HG02610 (cell line): ENCODE data around the gene HECTD4.
A peak's percentile ranks its signal among the peaks of the same experiment; 100 is the strongest.
"Not testable (repeated sequence)": the region's sequence is repeated elsewhere in the genome, so short reads cannot be mapped to it uniquely, and the experiment has no call there.

Source experiments
- ATAC-seq: cut with Tn5 transposase; IDR thresholded peaks from one replicate; pipeline ENCODE4 v1.9.1; 2021; ENCODE audit warnings: mild to moderate bottlenecking, moderate library complexity; ENCODE audit not compliant: unreplicated experiment

HECTD4 gene

DNA sequence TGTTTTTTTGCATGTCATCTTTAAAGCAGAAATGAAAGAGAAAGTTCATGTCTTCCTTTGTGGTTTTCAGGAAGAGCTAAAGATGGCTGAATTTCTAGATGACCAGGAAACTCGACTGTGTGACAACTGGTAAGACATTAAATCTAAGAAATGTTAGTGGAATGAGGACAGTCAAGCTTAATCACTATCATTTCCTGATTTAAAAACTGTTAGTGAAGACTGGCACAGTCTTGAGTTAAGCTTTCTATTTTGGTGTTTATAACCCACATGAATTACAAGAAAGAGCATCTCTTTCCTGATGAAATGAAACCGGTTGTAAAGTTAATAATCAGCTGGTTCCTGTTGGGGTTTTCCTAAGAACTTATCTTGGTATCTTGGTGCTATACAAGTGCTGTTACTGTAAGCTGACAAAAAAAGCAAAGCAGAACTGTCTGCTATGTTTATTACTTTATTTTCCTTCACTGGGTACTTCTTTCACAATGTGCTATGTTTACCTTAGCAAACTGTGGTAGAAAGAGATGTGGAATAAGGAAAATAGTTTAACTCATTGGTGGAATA is 251.7 kb downstream of the HECTD4 start:
- peak; percentile 53 for ATAC-seq

DNA sequence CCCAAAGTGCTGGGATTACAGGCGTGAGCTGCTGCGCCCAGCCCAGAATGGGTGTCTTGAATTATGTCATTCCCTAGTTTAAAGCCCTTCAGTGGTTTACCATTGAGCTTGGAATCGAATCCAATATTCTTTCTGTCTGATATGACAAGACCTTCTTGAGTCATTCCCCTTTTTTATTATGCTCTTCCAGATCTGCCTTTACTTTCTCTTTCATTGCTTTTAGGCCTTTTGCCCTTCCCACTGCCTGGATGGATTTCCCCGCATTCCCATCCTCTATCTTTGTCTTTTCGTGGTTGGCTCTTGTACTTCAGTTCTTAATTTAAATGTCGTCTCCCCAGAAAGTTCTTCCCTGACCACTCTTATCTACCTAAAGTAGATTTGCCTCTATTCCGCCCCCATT is 255.3 kb downstream of the HECTD4 start:
- no peak for ATAC-seq

DNA sequence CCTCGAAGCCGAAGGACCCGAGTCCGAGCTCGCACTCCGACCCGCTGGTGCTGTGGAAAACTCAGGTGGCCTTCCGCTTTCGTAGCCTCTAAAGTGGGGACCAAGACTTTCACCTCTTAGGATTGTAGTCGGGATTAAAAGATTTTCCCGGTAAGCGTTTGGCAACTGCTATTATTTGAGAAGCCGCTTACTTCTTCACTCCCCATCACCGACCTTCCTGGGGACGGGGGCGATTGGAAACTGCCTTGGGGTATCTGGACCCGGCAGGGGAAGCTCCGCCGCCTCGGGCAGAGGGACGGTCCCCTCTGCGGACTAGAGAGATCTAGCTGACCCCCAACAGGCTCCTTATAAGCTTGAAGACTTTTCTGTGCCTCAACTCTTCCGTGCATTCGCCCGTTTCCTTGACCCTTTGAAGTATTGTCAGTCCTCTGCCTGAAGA is 256.2 kb downstream of the HECTD4 start:
- ATAC-seq: no peak

DNA sequence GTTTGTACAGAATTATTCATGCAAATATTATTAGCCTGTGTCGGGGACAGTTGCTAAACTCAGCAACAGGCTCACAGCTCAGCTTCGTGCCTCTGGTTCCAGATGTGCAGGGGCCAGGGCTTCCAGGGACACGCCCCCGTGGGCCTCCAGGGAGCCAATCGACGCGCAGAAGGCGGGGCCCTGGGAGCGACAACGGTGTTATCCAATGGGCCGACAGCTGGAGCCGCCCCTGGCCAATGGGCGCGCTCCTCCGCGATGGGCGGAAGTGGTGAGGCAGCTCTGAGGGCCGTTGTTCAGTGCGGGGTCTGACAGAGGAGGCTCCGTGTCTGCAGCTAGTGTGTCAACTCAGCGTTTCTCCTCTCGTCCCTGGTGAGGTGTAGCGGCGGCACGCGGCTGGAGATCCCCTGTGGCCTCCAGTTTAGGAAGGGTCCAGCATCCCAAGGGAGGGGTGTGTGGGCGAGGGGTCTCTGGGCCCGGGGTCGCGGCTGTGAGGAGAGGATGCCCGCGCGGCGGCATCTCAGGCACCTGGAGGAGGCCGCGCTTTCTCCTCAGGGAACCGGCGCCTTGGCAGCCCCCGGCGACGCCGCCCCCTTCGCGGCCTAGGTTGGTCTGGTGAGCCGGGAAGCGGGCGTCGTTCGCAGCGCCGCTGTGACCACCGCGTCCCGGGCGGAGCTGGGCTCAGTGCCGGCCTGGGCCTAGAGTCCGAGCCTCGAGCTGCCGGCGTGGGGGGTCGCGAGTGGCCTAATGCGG is 256.8 kb downstream of the HECTD4 start, which contains the start of gene TRAFD1:
Gene TRAFD1 (plus strand): TSS at position 311 of the 750 bp plus-strand sequence. CDS start 4,963 bp downstream, outside the sequence.
- ATAC-seq: peak; percentile 97

DNA sequence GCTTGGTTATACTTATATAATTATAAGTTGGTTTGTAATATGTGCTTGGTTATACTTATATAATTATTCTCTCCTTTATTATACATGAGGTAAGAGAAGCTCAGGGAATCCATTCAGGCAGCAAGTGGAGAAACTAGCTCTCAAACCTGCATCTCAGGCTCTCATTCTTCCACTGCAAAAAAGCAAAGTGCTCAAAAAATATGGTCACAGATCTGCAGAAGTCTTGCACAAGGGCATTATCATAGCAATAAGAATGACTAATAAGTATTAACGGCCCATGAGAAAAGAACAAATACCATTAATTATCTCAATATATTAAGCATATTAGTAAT is 257.3 kb downstream of the HECTD4 start:
- no peak for ATAC-seq

DNA sequence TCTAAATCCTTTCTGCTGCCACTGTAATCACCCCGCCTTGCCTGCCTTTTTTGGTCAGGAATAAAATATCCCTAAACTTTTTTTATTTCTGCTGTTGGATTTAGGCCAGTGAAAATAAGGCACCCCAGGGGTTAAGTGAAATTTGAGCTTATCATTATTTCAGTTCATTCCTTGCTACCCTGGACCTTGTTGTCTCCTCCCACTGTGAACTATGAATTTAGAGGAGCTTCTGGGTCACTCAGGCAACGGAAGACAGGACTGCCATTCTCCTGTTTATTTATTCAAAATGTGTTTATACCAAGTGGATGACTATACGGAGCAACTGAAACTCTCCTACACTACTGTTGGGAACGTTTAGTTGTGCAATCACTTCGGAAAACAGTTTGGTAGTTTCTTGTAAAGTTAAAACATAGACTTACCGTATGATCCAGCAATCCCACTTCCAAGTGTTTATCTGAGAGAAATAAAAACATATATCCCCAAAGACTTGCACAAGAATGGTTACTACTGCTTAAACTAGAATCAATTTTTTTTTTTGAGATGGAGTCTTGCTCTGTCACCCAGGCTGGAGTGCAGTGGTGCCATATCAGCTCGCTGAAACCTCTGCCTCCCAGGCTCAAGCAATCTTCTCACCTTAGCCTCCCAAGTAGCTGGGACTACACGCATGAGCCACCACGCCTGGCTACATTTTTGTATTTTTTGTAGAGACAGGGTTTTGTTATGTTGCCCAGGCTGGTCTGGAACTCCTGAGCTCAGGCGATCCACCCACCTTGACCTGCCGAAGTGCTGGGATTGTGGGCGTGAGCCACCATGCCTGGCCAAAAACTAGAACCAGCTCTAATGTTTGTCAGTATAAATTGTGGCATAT is 259.2 kb downstream of the HECTD4 start:
- ATAC-seq: no peak

DNA sequence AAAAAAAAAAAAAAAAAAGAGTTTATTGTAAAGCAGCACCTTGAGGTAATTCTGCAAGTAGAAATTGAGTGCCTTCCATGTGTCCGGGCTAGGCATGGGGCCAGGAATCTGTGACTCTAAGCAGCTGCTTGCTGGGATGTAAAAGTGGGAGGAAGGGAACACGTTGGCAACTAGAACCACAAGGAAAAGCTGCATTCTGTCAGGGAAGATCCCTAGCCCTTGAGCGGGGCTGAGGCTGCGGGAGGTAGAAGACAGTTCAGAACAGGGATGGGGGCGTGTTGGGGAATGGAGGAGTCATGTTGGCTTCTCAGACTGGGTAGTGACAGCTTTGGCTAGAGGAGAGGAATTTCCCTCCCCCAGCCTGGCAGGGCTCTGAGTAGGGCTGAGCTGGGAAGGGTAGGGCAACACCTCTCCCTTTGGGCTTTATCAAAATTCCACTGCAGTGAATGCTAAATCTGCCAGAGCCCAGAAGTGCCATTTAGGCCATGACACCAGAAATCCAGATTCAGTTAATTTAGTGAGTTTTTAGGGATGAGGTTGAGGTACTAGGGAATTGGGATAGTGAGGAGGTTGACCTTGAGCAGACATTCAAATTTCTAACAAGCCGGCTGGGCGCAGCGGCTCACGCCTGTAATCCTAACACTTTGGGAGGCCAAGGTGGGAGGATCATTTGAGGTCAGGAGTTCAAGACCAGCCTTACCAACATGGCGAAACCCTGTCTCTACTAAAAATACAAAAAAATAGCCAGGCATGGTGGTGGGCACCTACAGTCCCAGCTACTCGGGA is 260.3 kb downstream of the HECTD4 start:
- no peak for ATAC-seq

DNA sequence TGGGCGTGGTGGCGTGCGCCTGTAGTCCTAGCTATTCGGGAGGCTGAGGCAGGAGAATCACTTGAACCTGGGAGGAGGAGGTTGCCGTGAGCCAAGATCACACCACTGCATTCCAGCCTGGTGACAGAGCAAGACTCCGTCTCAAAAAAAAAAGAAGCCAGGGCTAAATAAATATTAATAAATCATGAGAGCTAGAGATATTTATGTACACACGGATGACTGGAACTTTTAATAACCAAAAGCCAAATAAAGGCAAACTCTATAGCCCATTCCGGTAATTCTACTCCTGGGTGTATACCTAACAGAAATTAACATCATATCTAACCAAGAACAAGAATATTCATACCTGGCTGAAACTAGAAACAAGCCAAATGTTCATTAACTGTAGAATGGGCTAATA is 264.5 kb downstream of the HECTD4 start:
- ATAC-seq: no peak

DNA sequence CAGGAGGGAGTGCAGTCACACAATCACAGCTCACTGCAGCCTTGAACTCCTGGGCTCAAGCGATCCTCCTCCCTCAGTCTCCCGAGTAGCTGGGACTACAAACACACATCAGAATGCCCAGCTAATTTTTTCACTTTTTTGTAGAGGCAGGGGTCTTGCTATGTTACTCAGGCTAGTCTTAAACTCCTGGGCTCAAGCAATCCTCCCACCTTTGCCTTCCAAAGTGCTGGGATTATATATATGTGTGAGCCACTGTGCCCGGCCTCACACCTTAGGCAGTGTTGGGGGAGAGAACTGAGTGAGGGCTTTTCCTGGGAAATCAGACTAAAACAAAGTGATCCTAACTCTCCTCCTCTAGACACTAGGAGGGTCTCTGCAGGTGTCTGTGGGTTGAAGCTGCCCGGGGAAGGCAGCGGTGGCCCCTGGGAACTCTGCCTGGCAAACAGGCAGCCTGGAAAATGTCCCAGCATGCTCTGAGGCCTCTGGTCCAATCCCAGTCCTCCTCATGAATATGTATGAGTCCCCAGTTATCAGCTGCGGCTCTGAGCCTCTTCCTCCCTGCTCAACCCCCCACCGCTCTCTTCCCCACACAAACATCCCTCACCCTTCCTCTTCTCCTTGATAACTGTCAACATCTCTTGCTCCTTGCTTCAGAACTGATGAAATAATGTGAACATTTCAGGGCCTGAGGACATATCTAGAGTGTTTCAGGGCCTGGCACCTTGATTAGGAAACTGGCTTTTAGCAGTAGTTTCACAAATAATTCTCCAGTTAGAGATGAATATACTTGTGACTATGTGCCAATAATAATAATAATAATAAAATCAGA is 265.8 kb downstream of the HECTD4 start:
- no peak for ATAC-seq

DNA sequence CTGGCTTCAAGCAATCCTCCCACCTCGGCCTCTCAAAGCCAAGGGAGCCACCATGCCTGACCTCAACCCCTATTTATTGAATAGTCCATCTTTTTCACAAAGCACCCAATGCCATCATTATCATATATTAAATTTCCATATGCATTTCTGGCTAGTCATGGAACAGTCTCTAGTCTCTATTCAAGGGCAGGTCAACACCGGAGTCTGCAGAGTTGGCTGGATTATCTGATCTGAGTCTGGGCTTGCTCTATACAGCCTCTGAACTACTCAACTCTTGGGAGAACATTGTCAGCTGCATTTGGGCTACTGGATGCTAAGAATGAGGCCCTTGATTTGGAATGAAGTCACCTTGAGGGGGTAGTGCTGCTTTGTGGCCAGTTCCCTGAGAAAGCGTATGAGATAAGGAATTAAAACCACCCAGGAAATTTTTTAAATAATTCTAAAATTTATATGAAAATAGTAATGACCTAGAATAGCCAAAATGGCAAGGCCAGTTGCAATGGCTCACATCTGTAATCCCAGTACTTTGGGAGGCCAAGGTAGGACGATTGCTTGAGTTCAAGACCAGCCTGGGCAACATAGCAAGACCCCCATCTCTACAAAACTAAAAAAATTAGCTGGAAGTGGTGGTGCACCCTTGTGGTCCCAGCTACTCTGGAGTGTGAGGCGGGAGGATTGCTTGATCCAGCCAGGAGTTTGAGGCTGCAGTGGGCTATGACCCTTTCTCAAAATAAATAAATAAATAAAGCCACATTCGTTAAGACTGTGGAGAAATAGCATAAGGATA is 266.8 kb downstream of the HECTD4 start:
- no peak for ATAC-seq

DNA sequence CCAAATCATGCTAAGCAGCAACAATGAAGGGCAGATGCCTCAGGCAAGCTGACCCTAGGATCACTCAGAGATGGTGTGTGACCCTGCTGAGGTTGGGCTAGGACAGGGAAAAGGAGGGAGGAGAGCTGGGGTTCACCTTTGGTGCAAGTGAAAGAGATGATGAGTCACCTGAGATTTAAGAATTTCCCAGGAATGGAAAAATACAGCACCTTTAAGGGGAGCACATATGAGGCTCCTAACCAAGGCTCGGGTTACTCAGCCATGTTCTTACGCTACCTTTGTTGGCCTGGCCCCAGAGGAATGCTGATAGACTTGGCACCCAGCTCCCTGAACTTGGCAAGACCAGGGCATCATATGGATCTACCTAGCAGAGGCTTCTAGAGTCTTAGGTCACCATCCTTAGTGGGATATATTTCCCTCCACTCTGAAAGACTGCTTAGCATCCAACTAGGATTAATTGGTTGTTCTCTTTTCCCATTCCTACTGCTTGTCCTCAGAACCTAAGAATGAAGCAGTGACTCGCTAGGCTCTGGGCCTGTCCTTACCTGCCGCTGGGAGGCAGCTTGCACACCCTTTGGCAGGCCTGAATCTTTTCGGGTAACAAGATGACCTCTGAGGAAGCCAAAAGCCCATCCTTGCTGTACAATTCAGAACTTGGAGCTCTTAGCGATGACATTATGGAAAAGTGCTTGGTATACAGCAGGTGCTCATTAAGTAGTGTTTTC is 269.7 kb downstream of the HECTD4 start:
- ATAC-seq: no peak

DNA sequence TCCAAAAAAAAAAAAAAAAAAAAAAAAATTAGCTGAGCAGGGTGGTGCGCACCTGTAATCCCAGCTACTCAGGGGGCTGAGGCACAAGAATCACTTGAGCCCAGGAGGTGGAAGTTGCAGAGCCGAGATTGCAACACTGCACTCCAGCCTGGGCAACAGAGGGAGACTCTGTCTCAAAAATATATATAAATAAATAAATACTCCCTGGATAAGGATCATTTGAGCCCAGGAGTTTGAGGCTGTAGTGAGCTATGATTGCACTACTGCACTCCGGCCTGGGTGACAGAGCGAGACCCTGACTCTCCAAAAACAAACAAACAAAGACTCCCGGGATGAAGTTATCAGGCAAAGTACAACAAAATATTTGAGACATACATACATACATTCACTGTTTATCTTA is 270.3 kb downstream of the HECTD4 start:
- ATAC-seq: no peak

DNA sequence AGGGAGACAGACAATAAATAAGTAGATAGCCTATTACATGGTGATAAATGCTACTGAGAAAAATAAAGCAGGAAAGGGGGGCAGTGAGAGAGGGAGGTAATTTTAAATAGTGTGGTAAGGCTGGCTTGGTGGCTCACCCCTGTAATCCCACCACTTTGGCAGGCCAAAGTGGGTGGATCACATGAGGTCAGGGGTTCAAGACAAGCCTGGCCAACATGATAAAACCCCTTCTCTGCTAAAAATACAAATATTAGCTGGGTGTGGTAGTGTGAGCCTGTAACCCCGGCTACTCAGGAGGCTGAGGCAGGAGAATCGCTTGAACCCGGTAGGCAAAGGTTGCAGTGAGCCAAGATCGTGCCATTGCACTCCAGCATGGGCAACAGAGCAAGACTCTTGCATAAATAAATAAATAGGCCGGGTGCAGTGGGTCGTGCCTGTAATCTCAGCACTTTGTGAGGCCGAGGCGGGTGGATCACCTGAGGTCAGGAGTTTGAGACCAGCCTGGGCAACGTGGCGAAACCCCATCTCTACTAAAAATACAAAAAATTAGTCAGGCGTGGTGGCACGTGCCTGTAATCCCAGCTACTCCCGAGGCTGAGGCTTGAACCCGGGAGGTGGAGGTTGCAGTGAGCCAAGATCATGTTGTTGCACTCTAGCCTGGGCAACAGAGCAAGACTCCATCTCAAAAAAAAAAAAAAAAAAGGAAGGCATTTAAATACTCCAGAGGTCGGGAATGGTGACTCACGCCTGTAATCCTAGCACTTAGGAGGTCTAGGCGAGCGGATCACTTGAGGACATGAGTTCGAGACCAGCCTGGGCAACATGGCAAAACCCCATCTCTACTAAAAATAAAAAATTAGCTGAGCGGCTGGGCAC is 271.2 kb downstream of the HECTD4 start:
- ATAC-seq: not testable (repeated sequence)
